Vagina (tissue), 2 donors: ENCODE results near the gene ALK. TPM values are rescaled to one million over a fixed set of nuclear protein-coding genes. Genes with fewer than 3 reads are reported as not detected.

Experiments
- DNase-seq, 2 donors: peaks; one replicate each; pipeline ENCODE4 v3.0.0-alpha.2; 2017; ENCODE audit errors: extremely low spot score in 2 of 2
- H3K27ac ChIP-seq: fragments of 200-600 bp; sonication (generic); one replicate; pipeline ENCODE4 v1.5.1; 2019
- H3K27me3 ChIP-seq: fragments of 200-600 bp; sonication (generic); one replicate; pipeline ENCODE4 v1.5.1; 2019
- H3K36me3 ChIP-seq, 2 donors: fragments of 200-600 bp; sonication (generic); one replicate each; pipeline ENCODE4 v1.5.1; 2017 to 2019
- H3K4me1 ChIP-seq: fragments of 200-600 bp; sonication (generic); one replicate; pipeline ENCODE4 v1.5.1; 2019
- H3K4me3 ChIP-seq, 2 donors: fragments of 200-600 bp; sonication (generic); 1 replicate in 1 of 2; 2 replicates in 1 of 2; pipeline ENCODE4 v1.5.1; 2016 to 2019
- H3K9me3 ChIP-seq: fragments of 200-600 bp; sonication (generic); one replicate; pipeline ENCODE4 v1.5.1; 2019
- POLR2A ChIP-seq, 2 donors: fragments of 450-650 bp; IDR thresholded peaks; one replicate each; pipeline ENCODE4 v1.6.1; 2017; ENCODE audit warnings: antibody characterized with exemption in 2 of 2, mild to moderate bottlenecking in 2 of 2, moderate library complexity in 2 of 2
- POLR2AphosphoS5 ChIP-seq, 2 donors: sonication (generic); formaldehyde crosslinking; IDR thresholded peaks; one replicate each; pipeline ENCODE4 v1.9.0; 2017; ENCODE audit warnings: antibody characterized with exemption in 2 of 2, mild to moderate bottlenecking in 2 of 2, low read depth in 1 of 2; ENCODE audit not compliant: insufficient read depth in 1 of 2
- intact Hi-C: fragments of 100-400 bp; cut with DNase I; formaldehyde crosslinking; loops from one replicate; pipeline ENCODE4 v1.15.1; 2023
- small RNA-seq: library from RNA; depleted of rRNA; stranded (forward); fragments of <200 nt; gene quantifications from one replicate; pipeline ENCODE3, GENCODE V24; 2016
- total RNA-seq: library from RNA; depleted of rRNA; stranded (reverse); fragments of >200 nt; gene quantifications from one replicate; pipeline ENCODE4 v1.2.3, GENCODE V29; 2016
- TF ChIP-seq, protein P1 (sequence below), 3 experiments: fragments of 450-650 bp in 2 of 3; fragments of 200-600 bp in 1 of 3; sonication (generic) in 1 of 3; IDR thresholded peaks; one replicate each; pipeline ENCODE4 v1.5.1; 2017 to 2019; ENCODE audit warnings: antibody characterized with exemption in 3 of 3, mild to moderate bottlenecking in 2 of 3, moderate library complexity in 2 of 3

Gene ALK
- total RNA-seq, 1 donor from 2014 or later, result 0.74 TPM

DNA sequence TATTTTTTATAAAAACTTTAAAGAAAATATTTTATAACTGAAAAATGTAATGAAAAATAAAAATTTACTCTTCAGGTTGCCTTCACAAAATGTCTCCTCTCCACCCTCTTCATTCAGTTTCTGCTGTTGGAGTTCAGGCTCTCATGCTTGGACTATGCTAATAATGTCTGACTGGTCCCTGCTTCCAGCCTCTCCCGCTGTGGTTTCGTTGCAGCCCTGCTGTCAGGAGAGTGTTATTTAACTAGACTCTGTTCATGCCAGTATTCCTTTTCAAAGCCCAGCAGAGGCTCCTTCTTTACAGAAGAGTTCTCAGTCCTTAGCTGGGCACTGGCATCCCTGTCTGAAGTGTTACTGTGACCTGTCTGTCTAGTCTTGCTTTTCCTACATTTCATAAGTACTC is 765.8 kb downstream of the ALK start:
- no peaks in the 10 kb centered on the region for H3K27me3 ChIP-seq
- H3K4me1 ChIP-seq, result no peaks in the 10 kb centered on the region
- no peak for DNase-seq
- H3K27ac ChIP-seq, result no peak overlapping the region
- no peaks in the 10 kb centered on the region for H3K9me3 ChIP-seq
- TF ChIP-seq, protein P1, sequence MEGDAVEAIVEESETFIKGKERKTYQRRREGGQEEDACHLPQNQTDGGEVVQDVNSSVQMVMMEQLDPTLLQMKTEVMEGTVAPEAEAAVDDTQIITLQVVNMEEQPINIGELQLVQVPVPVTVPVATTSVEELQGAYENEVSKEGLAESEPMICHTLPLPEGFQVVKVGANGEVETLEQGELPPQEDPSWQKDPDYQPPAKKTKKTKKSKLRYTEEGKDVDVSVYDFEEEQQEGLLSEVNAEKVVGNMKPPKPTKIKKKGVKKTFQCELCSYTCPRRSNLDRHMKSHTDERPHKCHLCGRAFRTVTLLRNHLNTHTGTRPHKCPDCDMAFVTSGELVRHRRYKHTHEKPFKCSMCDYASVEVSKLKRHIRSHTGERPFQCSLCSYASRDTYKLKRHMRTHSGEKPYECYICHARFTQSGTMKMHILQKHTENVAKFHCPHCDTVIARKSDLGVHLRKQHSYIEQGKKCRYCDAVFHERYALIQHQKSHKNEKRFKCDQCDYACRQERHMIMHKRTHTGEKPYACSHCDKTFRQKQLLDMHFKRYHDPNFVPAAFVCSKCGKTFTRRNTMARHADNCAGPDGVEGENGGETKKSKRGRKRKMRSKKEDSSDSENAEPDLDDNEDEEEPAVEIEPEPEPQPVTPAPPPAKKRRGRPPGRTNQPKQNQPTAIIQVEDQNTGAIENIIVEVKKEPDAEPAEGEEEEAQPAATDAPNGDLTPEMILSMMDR (IDR thresholded peaks at IDR 0.05), result no peak
- no peak for TF ChIP-seq POLR2A (IDR thresholded peaks at IDR 0.05)
- no peak for TF ChIP-seq POLR2AphosphoS5 (IDR thresholded peaks at IDR 0.05; ENCODE audit: insufficient read depth in 1 of 2, low read depth in 1 of 2)
- peaks cover 0 to 63% of the 10 kb centered on the region in 2 donors for H3K36me3 ChIP-seq
- no peak overlapping the region for H3K4me3 ChIP-seq
- intact Hi-C loops, result no loop called here

DNA sequence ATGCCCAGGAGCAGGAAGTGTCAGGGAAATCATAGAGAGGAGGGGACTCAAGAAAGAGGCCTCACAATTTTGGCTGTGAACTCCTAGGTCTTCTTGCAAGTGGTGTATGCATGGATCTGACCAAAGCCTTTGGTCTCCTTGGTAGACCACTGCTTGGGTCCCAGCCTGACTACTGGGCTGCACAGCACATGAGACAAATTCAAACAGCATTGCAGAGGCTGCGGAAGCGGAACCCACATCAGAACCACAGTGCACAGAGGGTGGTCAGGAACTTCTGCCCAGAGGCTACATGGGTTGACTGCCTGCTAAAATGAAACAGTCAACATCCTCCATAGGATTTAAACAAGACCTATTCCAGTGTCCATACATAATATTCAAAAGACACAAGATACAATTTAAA is 766.8 kb downstream of the ALK start:
- Histone ChIP-seq H3K9me3 (no peaks in the 10 kb centered on the region), H3K27ac (no peak overlapping the region), H3K4me3 (no peak overlapping the region), H3K4me1 (no peaks in the 10 kb centered on the region), H3K36me3 (peaks cover 0 to 58% of the 10 kb centered on the region in 2 donors), H3K27me3 (no peaks in the 10 kb centered on the region)
- intact Hi-C loops, result no loop called here
- TF ChIP-seq POLR2AphosphoS5 (IDR thresholded peaks at IDR 0.05; ENCODE audit: insufficient read depth in 1 of 2, low read depth in 1 of 2) (no peak), POLR2A (IDR thresholded peaks at IDR 0.05) (no peak)
- TF ChIP-seq, protein P1 (IDR thresholded peaks at IDR 0.05), result no peak
- DNase-seq, result no peak

DNA sequence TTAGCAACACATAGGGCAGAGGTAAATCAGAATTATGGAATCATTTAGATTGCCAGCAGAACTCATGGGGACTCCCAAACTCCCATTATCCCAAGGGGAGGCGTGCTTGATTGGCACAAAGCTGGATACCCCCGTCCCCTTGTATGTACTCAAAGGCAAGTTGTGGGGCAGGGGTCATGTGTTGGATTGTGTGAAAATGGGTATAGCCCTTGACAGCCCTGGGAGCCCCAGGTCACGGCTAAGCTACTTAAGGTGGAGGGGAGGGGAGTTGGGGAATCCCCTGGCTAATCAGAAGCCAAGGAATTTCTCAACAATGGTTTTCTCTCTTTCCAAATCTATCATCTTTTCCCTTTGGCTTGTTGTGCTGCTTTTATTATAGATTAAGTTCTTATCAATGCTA is 773.4 kb downstream of the ALK start:
- DNase-seq, result no peak
- no peaks in the 10 kb centered on the region for H3K9me3 ChIP-seq
- no peaks in the 10 kb centered on the region for H3K4me1 ChIP-seq
- TF ChIP-seq, protein P1 (IDR thresholded peaks at IDR 0.05), result no peak
- no peak for TF ChIP-seq POLR2AphosphoS5 (IDR thresholded peaks at IDR 0.05; ENCODE audit: insufficient read depth in 1 of 2, low read depth in 1 of 2)
- no peak for TF ChIP-seq POLR2A (IDR thresholded peaks at IDR 0.05)
- no peak overlapping the region for H3K4me3 ChIP-seq
- intact Hi-C loops, result no loop called here
- no peaks in the 10 kb centered on the region for H3K27me3 ChIP-seq
- no peak overlapping the region for H3K27ac ChIP-seq
- peaks cover 0 to 28% of the 10 kb centered on the region in 2 donors for H3K36me3 ChIP-seq

DNA sequence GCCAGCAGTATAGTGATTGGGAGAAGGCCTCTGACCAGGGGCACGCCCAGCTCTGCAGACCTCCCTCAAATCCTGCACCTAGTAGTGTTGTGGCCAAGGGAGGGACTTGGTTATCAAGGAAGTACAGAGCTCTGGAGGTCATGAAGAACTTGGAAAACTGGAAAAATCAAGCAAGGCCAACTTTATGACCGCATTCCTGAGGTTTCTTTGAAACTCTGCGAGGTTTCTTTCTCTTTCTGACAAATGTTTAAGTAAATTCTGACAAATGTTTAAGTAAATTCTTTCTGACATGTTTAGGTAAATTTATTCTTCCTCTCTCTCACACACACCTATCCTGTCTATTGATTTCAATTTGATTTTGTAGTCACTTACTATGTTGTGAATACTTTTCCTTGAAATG is 775.2 kb downstream of the ALK start:
- TF ChIP-seq POLR2AphosphoS5 (IDR thresholded peaks at IDR 0.05; ENCODE audit: insufficient read depth in 1 of 2, low read depth in 1 of 2) (no peak), POLR2A (IDR thresholded peaks at IDR 0.05) (no peak)
- TF ChIP-seq, protein P1 (IDR thresholded peaks at IDR 0.05), result no peak
- intact Hi-C loops, result no loop called here
- peaks cover 0 to 18% of the 10 kb centered on the region in 2 donors for H3K36me3 ChIP-seq
- H3K27ac ChIP-seq, result no peak overlapping the region
- no peaks in the 10 kb centered on the region for H3K27me3 ChIP-seq
- no peaks in the 10 kb centered on the region for H3K4me1 ChIP-seq
- no peak overlapping the region for H3K4me3 ChIP-seq
- DNase-seq, result no peak
- no peaks in the 10 kb centered on the region for H3K9me3 ChIP-seq

DNA sequence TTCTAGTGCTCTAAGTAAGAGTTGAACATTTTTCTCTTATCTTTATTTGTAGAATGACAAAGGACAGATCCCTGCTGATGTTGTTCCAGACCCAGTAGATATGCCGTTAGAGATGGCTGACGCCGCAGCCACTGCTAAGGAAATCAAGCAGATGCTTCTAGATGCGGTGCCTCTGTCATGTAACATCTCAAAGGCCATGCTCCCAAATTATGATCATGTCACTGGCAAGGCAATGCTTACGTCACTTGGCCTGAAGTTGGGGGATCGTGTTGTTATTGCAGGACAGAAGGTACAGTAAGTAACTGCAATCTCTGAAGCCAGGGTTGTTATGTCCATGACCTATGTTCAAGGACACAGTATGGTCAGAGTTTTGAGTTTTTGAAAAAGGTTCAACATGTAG is 777.7 kb downstream of the ALK start:
- no peaks in the 10 kb centered on the region for H3K27me3 ChIP-seq
- no peak overlapping the region for H3K4me3 ChIP-seq
- no peak overlapping the region for H3K27ac ChIP-seq
- no peaks in the 10 kb centered on the region for H3K4me1 ChIP-seq
- H3K36me3 ChIP-seq, result peaks cover 0 to 23% of the 10 kb centered on the region in 2 donors
- intact Hi-C loops, result no loop called here
- H3K9me3 ChIP-seq, result no peaks in the 10 kb centered on the region
- TF ChIP-seq POLR2A (IDR thresholded peaks at IDR 0.05) (no peak), POLR2AphosphoS5 (IDR thresholded peaks at IDR 0.05; ENCODE audit: insufficient read depth in 1 of 2, low read depth in 1 of 2) (no peak)
- TF ChIP-seq, protein P1 (IDR thresholded peaks at IDR 0.05), result no peak
- DNase-seq, result no peak

Small RNA genes within 50 kb of the gene (small RNA-seq; reads per million reads assigned to genes)
- gene RN7SL516P, result not detected

Other genes starting within 250 kb of the ALK start
- gene YPEL5, start 225.4 kb upstream of the ALK start, total RNA-seq, result 83.5 TPM